Chondrocyte (in vitro differentiated cells): ENCODE measurements around the gene ROPN1B. TPM values are rescaled to one million over a fixed set of nuclear protein-coding genes. Genes with fewer than 3 reads are reported as not detected.

Source experiments
- DNase-seq: peaks from one replicate; pipeline ENCODE4 v3.0.0; 2021; ENCODE audit warnings: mixed read lengths, low spot score
- H3K27ac Mint-ChIP-seq: one replicate; pipeline ENCODE4 v1.8.0; 2021; ENCODE audit warnings: mild to moderate bottlenecking, moderate library complexity, mixed read lengths; ENCODE audit not compliant: unreplicated experiment
- H3K27me3 Mint-ChIP-seq: 2 replicates; pipeline ENCODE4 v1.8.0; 2021; ENCODE audit warnings: low read depth, mixed read lengths
- H3K36me3 Mint-ChIP-seq: 2 replicates; pipeline ENCODE4 v1.8.0; 2021; ENCODE audit warnings: low read depth, mixed read lengths
- H3K4me1 Mint-ChIP-seq: 2 replicates; pipeline ENCODE4 v1.8.0; 2021; ENCODE audit warnings: low read depth, mild to moderate bottlenecking, mixed read lengths
- H3K4me3 Mint-ChIP-seq: one replicate; pipeline ENCODE4 v1.8.0; 2021; ENCODE audit warnings: mild to moderate bottlenecking, moderate library complexity, mixed read lengths; ENCODE audit not compliant: unreplicated experiment
- H3K9me3 Mint-ChIP-seq: 2 replicates; pipeline ENCODE4 v1.8.0; 2021; ENCODE audit warnings: low read depth, mixed read lengths
- total RNA-seq: library from RNA; stranded (reverse); gene quantifications from 3 replicates; pipeline ENCODE4 v1.2.1, GENCODE V29; 2021
- TF ChIP-seq, protein P1 (sequence below): fragments of 200-600 bp; sonication (generic); IDR thresholded peaks from 2 replicates; pipeline ENCODE4 v1.5.0; 2021; ENCODE audit warnings: antibody characterized with exemption, mild to moderate bottlenecking, moderate library complexity

Gene ROPN1B
- total RNA-seq, 1 donor from 2014 or later = 0.10 TPM

DNA sequence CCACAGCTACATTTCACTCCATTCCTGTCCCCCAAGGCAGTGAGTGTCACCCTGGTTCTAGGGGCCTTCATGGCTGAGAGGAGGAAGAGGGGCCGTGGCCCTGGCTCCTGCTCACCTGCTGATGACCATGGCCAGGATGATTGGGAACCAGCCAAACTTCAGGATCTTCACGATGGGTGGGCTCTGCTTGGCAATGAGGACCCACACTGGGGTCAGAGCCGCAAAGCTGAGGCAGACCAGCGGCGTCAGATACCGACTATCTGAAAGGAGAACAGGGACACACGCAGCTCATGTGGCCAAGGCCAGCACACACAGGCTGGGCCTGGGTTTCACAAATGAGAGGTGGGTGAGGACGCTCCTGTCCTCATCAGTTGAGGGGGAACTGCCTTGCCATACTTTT, 47.6 kb downstream of the ROPN1B start:
- TF ChIP-seq, protein P1, sequence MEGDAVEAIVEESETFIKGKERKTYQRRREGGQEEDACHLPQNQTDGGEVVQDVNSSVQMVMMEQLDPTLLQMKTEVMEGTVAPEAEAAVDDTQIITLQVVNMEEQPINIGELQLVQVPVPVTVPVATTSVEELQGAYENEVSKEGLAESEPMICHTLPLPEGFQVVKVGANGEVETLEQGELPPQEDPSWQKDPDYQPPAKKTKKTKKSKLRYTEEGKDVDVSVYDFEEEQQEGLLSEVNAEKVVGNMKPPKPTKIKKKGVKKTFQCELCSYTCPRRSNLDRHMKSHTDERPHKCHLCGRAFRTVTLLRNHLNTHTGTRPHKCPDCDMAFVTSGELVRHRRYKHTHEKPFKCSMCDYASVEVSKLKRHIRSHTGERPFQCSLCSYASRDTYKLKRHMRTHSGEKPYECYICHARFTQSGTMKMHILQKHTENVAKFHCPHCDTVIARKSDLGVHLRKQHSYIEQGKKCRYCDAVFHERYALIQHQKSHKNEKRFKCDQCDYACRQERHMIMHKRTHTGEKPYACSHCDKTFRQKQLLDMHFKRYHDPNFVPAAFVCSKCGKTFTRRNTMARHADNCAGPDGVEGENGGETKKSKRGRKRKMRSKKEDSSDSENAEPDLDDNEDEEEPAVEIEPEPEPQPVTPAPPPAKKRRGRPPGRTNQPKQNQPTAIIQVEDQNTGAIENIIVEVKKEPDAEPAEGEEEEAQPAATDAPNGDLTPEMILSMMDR = no peak
- H3K27me3 Mint-ChIP-seq = no peaks in the 10 kb centered on the region
- no peak overlapping the region for H3K27ac Mint-ChIP-seq

DNA sequence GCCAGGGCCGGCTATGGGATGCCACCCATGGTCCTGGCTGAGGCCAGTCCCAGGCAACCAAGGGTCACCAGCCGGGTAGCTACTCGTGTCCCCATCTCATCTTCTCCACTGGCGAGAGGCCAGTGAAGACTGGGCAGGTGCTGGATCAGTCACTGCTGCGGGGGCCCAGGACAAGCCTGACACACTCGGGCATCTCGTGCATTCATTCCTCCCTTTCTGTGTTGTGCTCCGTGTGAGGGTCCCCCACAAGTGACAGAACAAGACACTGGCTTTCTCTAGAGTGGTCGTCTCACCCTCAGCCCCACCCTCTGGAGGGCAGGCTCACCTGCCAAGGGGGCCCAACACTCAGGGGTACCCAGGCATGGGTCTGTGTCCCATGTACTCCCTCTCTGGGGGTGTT, 48.4 kb downstream of the ROPN1B start:
- Mint-ChIP-seq H3K4me3 (no peak overlapping the region), H3K27me3 (no peaks in the 10 kb centered on the region), H3K4me1 (no peaks in the 10 kb centered on the region)

More for the DNA sequence above, 47.6 kb downstream of the ROPN1B start:
- Mint-ChIP-seq H3K9me3 (no peaks in the 10 kb centered on the region), H3K4me3 (no peak overlapping the region), H3K4me1 (no peaks in the 10 kb centered on the region), H3K36me3 (peaks cover 23% of the 10 kb centered on the region)
- DNase-seq = no peak

DNA sequence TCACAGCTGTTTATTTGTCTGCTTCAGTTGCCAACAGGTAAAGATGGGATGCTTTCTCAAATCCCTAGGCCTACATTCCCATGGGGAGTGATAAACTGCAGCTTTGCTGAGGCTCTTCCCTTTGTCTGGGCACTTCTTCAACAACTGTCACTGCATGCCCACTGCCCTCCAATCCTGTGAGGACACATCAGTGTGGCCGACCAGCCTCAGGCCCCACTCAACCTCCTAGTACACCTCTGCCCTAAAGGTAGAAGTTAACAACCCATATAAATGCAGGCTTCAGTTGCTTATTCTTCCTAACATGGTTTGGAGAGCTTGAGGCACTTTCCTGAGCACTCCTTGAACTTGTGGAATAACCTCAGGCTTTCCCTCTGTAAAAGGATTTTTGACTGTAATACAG, 49.6 kb downstream of the ROPN1B start:
- Mint-ChIP-seq H3K4me1 (no peaks in the 10 kb centered on the region), H3K4me3 (no peak overlapping the region), H3K9me3 (no peaks in the 10 kb centered on the region), H3K27ac (no peak overlapping the region), H3K27me3 (no peaks in the 10 kb centered on the region), H3K36me3 (peaks cover 11% of the 10 kb centered on the region)
- TF ChIP-seq, protein P1 = no peak
- no peak for DNase-seq

More for the DNA sequence above, 48.4 kb downstream of the ROPN1B start:
- TF ChIP-seq, protein P1 = no peak
- Mint-ChIP-seq H3K27ac (no peak overlapping the region), H3K9me3 (no peaks in the 10 kb centered on the region), H3K36me3 (peaks cover 18% of the 10 kb centered on the region)
- DNase-seq = no peak

DNA sequence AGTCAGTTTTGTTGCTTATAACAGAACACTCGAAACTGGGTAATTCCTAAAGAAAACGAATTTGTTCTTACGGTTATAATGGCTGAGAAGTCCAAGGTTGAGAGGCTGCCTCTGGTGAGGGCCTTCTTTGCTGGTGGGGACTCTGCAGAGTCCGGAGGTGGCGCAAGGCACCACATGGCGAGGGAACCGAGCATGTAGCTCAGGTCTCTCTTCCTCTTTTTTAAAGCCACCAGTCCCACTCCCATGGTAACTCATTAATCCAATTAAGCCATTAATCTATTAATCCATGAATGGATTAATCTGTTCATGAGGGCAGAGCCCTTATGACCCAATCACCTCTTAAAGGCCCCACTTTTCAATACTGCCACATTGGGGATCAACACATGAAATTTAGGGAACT, 50.0 kb downstream of the ROPN1B start:
- no peaks in the 10 kb centered on the region for H3K9me3 Mint-ChIP-seq
- no peaks in the 10 kb centered on the region for H3K27me3 Mint-ChIP-seq
- H3K27ac Mint-ChIP-seq = no peak overlapping the region

DNA sequence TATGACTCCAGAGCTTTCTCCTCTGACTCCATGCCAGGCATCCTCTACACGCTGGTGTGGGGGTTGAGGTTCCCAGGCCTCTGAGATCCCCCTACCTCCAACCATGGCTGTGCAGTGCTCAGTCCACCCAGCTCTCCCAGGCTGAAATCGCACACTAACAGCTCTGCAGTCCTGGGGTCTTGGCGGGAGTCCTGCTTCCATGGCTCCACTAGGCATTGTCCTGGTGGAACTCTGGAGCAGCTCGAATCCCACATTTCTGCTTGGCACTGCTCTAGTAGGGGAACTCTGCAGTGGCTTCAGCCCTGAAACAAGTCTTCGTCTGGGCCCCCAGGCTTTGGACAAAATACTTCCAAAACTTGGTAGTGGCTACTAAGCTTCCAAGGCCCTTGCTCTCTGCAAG, 50.7 kb downstream of the ROPN1B start:
- H3K4me1 Mint-ChIP-seq = no peaks in the 10 kb centered on the region
- no peak for DNase-seq
- H3K9me3 Mint-ChIP-seq = no peaks in the 10 kb centered on the region
- H3K27ac Mint-ChIP-seq = no peak overlapping the region
- H3K27me3 Mint-ChIP-seq = no peaks in the 10 kb centered on the region
- peaks cover 4% of the 10 kb centered on the region for H3K36me3 Mint-ChIP-seq
- TF ChIP-seq, protein P1 = no peak
- H3K4me3 Mint-ChIP-seq = no peak overlapping the region

More for the DNA sequence above, 50.0 kb downstream of the ROPN1B start:
- peaks cover 9% of the 10 kb centered on the region for H3K36me3 Mint-ChIP-seq
- DNase-seq = no peak
- H3K4me1 Mint-ChIP-seq = no peaks in the 10 kb centered on the region
- H3K4me3 Mint-ChIP-seq = no peak overlapping the region
- TF ChIP-seq, protein P1 = no peak
